Measurements from ENCODE around the gene FAM184B.

FAM184B gene

DNA sequence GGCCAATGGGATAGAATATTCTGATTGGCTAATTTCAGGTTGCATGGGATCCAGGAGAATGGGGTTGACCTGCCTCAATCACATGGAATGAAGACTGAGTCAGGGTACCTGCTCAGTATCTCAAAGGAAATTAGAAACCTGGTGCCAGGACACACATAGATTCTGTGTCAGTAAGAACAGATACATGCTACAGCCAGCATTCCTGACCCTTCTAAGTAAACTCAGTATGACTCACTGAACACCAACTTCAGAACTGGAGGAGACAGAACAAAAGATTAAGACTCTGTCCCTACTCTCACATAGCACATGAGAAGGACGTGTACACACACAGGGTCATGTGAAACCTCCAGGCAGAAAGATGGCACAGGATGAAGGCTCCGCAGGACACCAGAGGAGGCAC, 54.5 kb downstream of the FAM184B start:
- Histone ChIP-seq H3K4me3 (ENCODE audit: low read depth, low read length, poor library complexity, severe bottlenecking) (no peak overlapping the region), H3F3A (ENCODE audit: insufficient read depth, low read length) (no peaks in the 10 kb centered on the region), H3K9ac (ENCODE audit: low read length) (no peak overlapping the region), H3K9me3 (ENCODE audit: low read length) (no peaks in the 10 kb centered on the region), H3K79me2 (ENCODE audit: insufficient read depth, low read length) (no peaks in the 10 kb centered on the region), H3K9me2 (ENCODE audit: low read depth, low read length) (no peaks in the 10 kb centered on the region), H3K27me3 (ENCODE audit: insufficient read depth, low read length) (no peaks in the 10 kb centered on the region), H3K27ac (ENCODE audit: low read depth, low read length, poor library complexity, severe bottlenecking) (no peak overlapping the region), H3K36me3 (ENCODE audit: insufficient read depth, low read length) (no peaks in the 10 kb centered on the region), H4K20me1 (ENCODE audit: insufficient read depth, low read length) (no peaks in the 10 kb centered on the region), H3K4me2 (ENCODE audit: low read length) (no peak overlapping the region), H3K4me1 (ENCODE audit: insufficient read depth, low read length, severe bottlenecking) (no peaks in the 10 kb centered on the region), H2AFZ (ENCODE audit: low read length) (no peak overlapping the region)
- TF ChIP-seq EZH2 (IDR thresholded peaks at IDR 0.05; ENCODE audit: borderline replicate concordance, low read length), result no peak
- TF ChIP-seq, protein P1, sequence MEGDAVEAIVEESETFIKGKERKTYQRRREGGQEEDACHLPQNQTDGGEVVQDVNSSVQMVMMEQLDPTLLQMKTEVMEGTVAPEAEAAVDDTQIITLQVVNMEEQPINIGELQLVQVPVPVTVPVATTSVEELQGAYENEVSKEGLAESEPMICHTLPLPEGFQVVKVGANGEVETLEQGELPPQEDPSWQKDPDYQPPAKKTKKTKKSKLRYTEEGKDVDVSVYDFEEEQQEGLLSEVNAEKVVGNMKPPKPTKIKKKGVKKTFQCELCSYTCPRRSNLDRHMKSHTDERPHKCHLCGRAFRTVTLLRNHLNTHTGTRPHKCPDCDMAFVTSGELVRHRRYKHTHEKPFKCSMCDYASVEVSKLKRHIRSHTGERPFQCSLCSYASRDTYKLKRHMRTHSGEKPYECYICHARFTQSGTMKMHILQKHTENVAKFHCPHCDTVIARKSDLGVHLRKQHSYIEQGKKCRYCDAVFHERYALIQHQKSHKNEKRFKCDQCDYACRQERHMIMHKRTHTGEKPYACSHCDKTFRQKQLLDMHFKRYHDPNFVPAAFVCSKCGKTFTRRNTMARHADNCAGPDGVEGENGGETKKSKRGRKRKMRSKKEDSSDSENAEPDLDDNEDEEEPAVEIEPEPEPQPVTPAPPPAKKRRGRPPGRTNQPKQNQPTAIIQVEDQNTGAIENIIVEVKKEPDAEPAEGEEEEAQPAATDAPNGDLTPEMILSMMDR (IDR thresholded peaks at IDR 0.05; ENCODE audit: low read length), result no peak

DNA sequence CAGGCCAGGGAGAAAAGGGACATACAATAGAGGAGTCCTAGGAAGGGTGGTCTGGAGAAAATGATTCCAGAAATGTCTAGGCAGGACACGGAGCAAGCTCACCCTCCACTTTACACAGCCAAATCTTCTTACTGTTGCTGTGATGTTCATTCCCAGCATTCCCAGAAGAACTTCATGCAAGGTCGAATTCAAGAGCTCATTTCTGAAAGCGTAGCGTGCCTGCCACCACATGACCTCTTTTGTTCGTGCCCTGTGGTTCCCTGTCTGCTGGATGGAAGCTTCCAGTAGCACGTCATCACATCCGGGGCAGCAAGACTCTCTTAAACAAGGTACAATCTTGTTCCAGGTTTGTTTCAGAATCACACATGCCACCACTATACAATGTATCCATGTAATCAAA, 57.8 kb downstream of the FAM184B start:
- Histone ChIP-seq H3K27ac (ENCODE audit: low read depth, low read length, poor library complexity, severe bottlenecking) (no peak overlapping the region), H3K9ac (ENCODE audit: low read length) (no peak overlapping the region), H3F3A (ENCODE audit: insufficient read depth, low read length) (no peaks in the 10 kb centered on the region), H3K4me3 (ENCODE audit: low read depth, low read length, poor library complexity, severe bottlenecking) (no peak overlapping the region), H3K27me3 (ENCODE audit: insufficient read depth, low read length) (no peaks in the 10 kb centered on the region), H3K9me2 (ENCODE audit: low read depth, low read length) (no peaks in the 10 kb centered on the region), H4K20me1 (ENCODE audit: insufficient read depth, low read length) (no peaks in the 10 kb centered on the region), H3K9me3 (ENCODE audit: low read length) (no peaks in the 10 kb centered on the region), H3K79me2 (ENCODE audit: insufficient read depth, low read length) (no peaks in the 10 kb centered on the region), H3K36me3 (ENCODE audit: insufficient read depth, low read length) (no peaks in the 10 kb centered on the region), H3K4me1 (ENCODE audit: insufficient read depth, low read length, severe bottlenecking) (no peaks in the 10 kb centered on the region), H3K4me2 (ENCODE audit: low read length) (no peak overlapping the region), H2AFZ (ENCODE audit: low read length) (no peak overlapping the region)
- TF ChIP-seq EZH2 (IDR thresholded peaks at IDR 0.05; ENCODE audit: borderline replicate concordance, low read length), result no peak
- TF ChIP-seq, protein P1 (IDR thresholded peaks at IDR 0.05; ENCODE audit: low read length), result no peak

DNA sequence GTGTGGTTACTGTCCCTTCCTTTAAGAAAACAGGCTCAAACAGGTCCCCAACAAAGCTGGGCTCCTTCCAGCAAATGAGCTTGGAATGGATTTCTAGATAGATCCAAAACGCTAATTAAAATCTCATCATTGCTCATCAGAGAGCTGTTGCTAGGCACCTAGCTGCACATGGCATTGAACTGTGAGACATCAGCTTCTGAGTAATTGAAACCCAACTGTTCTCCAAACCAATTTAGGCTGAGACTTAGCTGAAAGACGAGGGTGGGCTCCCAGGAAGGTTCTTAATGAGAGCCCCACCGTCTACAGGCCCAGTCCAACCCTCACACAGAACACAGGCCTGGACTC, 59.1 kb downstream of the FAM184B start:
- Histone ChIP-seq H4K20me1 (ENCODE audit: insufficient read depth, low read length) (no peaks in the 10 kb centered on the region), H3K9me3 (ENCODE audit: low read length) (no peaks in the 10 kb centered on the region), H2AFZ (ENCODE audit: low read length) (no peak overlapping the region), H3K4me3 (ENCODE audit: low read depth, low read length, poor library complexity, severe bottlenecking) (no peak overlapping the region), H3K9ac (ENCODE audit: low read length) (no peak overlapping the region), H3K79me2 (ENCODE audit: insufficient read depth, low read length) (no peaks in the 10 kb centered on the region), H3K27me3 (ENCODE audit: insufficient read depth, low read length) (no peaks in the 10 kb centered on the region), H3K4me1 (ENCODE audit: insufficient read depth, low read length, severe bottlenecking) (no peaks in the 10 kb centered on the region), H3K4me2 (ENCODE audit: low read length) (no peak overlapping the region), H3K9me2 (ENCODE audit: low read depth, low read length) (no peaks in the 10 kb centered on the region), H3K36me3 (ENCODE audit: insufficient read depth, low read length) (no peaks in the 10 kb centered on the region), H3F3A (ENCODE audit: insufficient read depth, low read length) (no peaks in the 10 kb centered on the region), H3K27ac (ENCODE audit: low read depth, low read length, poor library complexity, severe bottlenecking) (no peak overlapping the region)
- no peak for TF ChIP-seq EZH2 (IDR thresholded peaks at IDR 0.05; ENCODE audit: borderline replicate concordance, low read length)
- TF ChIP-seq, protein P1 (IDR thresholded peaks at IDR 0.05; ENCODE audit: low read length), result no peak
